Loucy (cell line): Measurements from ENCODE around the gene RPTOR.
A peak's percentile ranks its signal among the peaks of the same experiment; 100 is the strongest.

Source experiments
- H2AFZ ChIP-seq: fragments of 200-600 bp; sonication (generic); 2 replicates; pipeline ENCODE4 v1.6.0; 2016; ENCODE audit warnings: antibody characterized with exemption, mild to moderate bottlenecking, low read length, moderate library complexity
- H3F3A ChIP-seq: fragments of 200-600 bp; 2 replicates; pipeline ENCODE4 v1.6.0; 2016; ENCODE audit warnings: antibody characterized with exemption, low read depth, mild to moderate bottlenecking
- H3K27me3 ChIP-seq: fragments of 200-600 bp; sonication (generic); 2 replicates; pipeline ENCODE4 v1.6.1; 2014; ENCODE audit warnings: low read length, mild to moderate bottlenecking; ENCODE audit not compliant: insufficient read depth, poor library complexity, severe bottlenecking
- H3K36me3 ChIP-seq: fragments of 200-600 bp; sonication (generic); 2 replicates; pipeline ENCODE4 v1.6.1; 2016; ENCODE audit warnings: low read length; ENCODE audit not compliant: insufficient read depth
- H3K4me1 ChIP-seq: fragments of 200-600 bp; sonication (generic); 2 replicates; pipeline ENCODE4 v1.5.1; 2014; ENCODE audit warnings: low read length, mild to moderate bottlenecking; ENCODE audit not compliant: insufficient read depth, poor library complexity, severe bottlenecking
- H3K4me2 ChIP-seq: fragments of 200-600 bp; sonication (generic); 2 replicates; pipeline ENCODE4 v1.6.0; 2014; ENCODE audit warnings: antibody characterized with exemption, low read length, low read depth, mild to moderate bottlenecking; ENCODE audit not compliant: poor library complexity, severe bottlenecking
- H3K4me3 ChIP-seq: fragments of 200-600 bp; sonication (generic); 2 replicates; pipeline ENCODE4 v1.5.1; 2014; ENCODE audit warnings: low read length, mild to moderate bottlenecking, mixed read lengths; ENCODE audit not compliant: poor library complexity, severe bottlenecking
- H3K79me2 ChIP-seq: fragments of 200-600 bp; sonication (generic); 2 replicates; pipeline ENCODE4 v1.6.1; 2014; ENCODE audit warnings: low read length; ENCODE audit not compliant: insufficient read depth
- H3K9ac ChIP-seq: fragments of 200-600 bp; sonication (generic); 2 replicates; pipeline ENCODE4 v1.6.0; 2014; ENCODE audit warnings: mild to moderate bottlenecking, low read depth, low read length, moderate library complexity; ENCODE audit not compliant: poor library complexity, severe bottlenecking
- H3K9me2 ChIP-seq: fragments of 200-600 bp; sonication (generic); replicated peaks from 2 replicates; pipeline ENCODE4 v1.6.1; 2016; ENCODE audit warnings: low read depth, low read length, mixed read lengths
- H3K9me3 ChIP-seq: fragments of 200-600 bp; sonication (generic); 2 replicates; pipeline ENCODE4 v1.6.1; 2014; ENCODE audit warnings: mild to moderate bottlenecking, antibody characterized with exemption, low read length, low read depth; ENCODE audit not compliant: insufficient read depth
- H4K20me1 ChIP-seq: fragments of 200-600 bp; sonication (generic); 2 replicates; pipeline ENCODE4 v1.6.0; 2014; ENCODE audit warnings: antibody characterized with exemption, low read length, mild to moderate bottlenecking; ENCODE audit not compliant: insufficient read depth, poor library complexity, severe bottlenecking
- EZH2phosphoT487 ChIP-seq: fragments of 200-600 bp; IDR thresholded peaks from 2 replicates; pipeline ENCODE4 v1.6.1; 2018; ENCODE audit warnings: antibody characterized with exemption, mild to moderate bottlenecking, moderate library complexity, borderline replicate concordance
- TF ChIP-seq, protein P1 (sequence below): fragments of 200-600 bp; sonication (generic); conservative IDR thresholded peaks from 2 replicates; pipeline ENCODE4 v1.5.1; 2014; ENCODE audit warnings: mild to moderate bottlenecking, antibody characterized with exemption, low read length

Gene RPTOR

DNA sequence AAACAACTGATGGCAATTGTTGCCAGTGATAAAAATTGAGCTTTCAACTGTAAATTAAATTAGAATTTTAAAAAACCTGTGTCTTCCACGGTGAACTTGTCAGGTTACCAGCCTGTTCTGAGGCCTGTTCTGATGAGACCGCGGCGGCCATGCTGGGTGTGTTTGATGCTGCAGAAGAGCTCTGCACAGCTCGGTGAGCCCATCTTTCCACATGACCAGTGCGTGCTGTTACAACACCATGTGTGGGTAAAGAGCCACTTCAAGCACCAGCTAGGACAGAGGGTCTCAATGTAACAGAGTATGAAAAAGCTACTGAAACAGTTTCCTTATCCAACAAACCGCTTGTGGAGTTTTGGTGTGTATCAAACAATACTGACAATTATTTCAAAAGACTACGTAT lies 48.5 kb downstream of the RPTOR start:
- Histone ChIP-seq H3K4me2 (no peak overlapping the region), H3K36me3 (no peaks in the 10 kb centered on the region), H3F3A (no peaks in the 10 kb centered on the region), H3K9me3 (no peaks in the 10 kb centered on the region), H4K20me1 (no peaks in the 10 kb centered on the region), H2AFZ (no peak overlapping the region), H3K4me3 (no peak overlapping the region), H3K27me3 (no peaks in the 10 kb centered on the region), H3K9me2 (no peaks in the 10 kb centered on the region), H3K4me1 (peaks cover 41% of the 10 kb centered on the region), H3K9ac (no peak overlapping the region), H3K79me2 (peaks cover 90% of the 10 kb centered on the region)
- TF ChIP-seq EZH2phosphoT487, result no peak
- TF ChIP-seq, protein P1, sequence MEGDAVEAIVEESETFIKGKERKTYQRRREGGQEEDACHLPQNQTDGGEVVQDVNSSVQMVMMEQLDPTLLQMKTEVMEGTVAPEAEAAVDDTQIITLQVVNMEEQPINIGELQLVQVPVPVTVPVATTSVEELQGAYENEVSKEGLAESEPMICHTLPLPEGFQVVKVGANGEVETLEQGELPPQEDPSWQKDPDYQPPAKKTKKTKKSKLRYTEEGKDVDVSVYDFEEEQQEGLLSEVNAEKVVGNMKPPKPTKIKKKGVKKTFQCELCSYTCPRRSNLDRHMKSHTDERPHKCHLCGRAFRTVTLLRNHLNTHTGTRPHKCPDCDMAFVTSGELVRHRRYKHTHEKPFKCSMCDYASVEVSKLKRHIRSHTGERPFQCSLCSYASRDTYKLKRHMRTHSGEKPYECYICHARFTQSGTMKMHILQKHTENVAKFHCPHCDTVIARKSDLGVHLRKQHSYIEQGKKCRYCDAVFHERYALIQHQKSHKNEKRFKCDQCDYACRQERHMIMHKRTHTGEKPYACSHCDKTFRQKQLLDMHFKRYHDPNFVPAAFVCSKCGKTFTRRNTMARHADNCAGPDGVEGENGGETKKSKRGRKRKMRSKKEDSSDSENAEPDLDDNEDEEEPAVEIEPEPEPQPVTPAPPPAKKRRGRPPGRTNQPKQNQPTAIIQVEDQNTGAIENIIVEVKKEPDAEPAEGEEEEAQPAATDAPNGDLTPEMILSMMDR, result no peak

DNA sequence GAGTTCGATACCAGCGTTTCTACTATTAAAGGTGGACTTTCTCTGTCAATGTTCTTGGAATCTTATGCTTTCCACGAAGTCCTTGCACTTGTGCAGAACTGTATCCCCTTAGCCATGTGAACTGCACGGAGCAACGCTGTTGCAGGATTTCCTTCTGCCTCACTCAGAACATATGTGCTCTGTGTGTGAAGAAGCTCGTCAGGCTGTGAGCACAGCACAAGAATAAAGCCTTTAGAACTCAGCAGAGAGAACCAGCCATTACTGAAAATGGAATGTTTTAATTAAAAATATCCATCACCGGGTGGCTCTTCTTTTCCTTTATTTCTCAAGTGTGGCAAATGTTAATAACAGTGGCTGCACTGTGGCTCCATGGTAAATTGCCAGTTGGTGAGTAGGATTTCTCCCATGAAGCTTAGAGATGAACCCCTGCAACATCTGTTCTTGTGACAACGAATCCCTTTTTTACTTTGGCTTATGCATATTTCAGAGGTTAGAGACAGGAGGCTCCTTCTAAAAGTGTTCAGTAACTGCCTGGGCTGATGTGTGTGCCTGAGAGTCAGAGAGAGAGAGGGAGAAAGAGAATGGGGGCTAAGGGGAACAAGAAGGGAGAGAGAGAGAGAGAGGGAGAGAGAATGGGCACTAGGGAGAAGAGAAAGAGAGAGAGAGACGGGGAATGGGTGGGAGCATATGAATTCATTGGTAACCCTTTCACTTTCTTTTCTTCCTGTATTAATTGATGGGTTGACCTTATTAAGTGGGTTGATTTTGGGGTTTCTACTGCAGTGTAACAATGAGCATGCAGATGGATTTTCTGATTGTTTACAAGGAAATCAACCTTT lies 50.0 kb downstream of the RPTOR start:
- Histone ChIP-seq H3K9me3 (no peaks in the 10 kb centered on the region), H4K20me1 (no peaks in the 10 kb centered on the region), H3K36me3 (no peaks in the 10 kb centered on the region), H3K4me2 (peak overlapping the region; percentile 38), H3K4me1 (peaks cover 48% of the 10 kb centered on the region), H3K9me2 (no peaks in the 10 kb centered on the region), H3K27me3 (no peaks in the 10 kb centered on the region), H3K79me2 (peaks cover 90% of the 10 kb centered on the region), H3F3A (no peaks in the 10 kb centered on the region), H3K4me3 (no peak overlapping the region), H2AFZ (no peak overlapping the region), H3K9ac (peak overlapping the region; percentile 11)
- no peak for TF ChIP-seq EZH2phosphoT487
- TF ChIP-seq, protein P1, result no peak

DNA sequence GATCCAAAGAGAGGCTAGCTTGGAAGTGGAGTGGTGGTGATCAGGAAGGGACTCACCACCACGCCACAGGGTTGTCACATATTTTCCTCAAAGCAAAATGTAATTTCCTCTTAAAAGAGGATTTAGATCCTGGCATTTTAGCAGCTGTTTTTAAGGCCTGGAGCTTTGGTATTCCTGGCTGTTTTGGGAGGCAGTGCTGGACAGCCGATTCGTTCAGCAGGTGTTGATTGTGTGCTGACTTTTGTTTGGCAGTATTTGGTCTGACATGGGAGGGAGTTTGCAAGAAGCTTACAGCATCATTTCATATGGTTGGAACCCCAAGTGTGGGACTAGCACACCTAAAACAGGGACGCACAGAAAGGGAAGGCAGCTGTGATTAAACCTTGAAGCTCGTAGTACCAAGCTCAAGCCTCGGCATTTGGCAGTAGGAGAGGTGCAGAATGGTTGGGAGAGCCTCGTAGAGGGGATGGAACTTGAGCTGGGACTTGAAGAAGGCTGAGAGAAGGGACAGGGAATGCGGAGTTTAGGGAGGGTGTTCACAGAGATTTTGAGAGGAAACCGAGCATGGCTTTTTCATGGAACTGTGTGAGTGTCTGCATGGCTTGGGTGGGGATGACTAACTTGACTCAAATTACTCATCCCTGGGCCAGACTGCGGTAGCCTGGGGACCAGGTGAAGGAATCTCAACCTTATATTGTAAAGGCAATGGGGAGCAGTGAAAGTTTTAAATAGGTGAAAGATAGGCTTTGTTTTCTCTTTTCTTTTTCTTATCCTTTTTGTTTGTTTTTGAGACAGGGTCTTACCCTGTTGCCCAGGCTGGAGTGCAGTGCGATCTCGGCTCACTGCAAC lies 52.3 kb downstream of the RPTOR start:
- no peak overlapping the region for H3K4me3 ChIP-seq
- H2AFZ ChIP-seq, result no peak overlapping the region
- H3K79me2 ChIP-seq, result peaks cover 88% of the 10 kb centered on the region
- no peak overlapping the region for H3K4me2 ChIP-seq
- no peaks in the 10 kb centered on the region for H3K9me2 ChIP-seq
- no peak overlapping the region for H3K9ac ChIP-seq
- H3K4me1 ChIP-seq, result peaks cover 40% of the 10 kb centered on the region
- no peaks in the 10 kb centered on the region for H3K36me3 ChIP-seq
- no peaks in the 10 kb centered on the region for H3F3A ChIP-seq
- TF ChIP-seq, protein P1, result no peak
- no peak for TF ChIP-seq EZH2phosphoT487
- no peaks in the 10 kb centered on the region for H4K20me1 ChIP-seq
- no peaks in the 10 kb centered on the region for H3K27me3 ChIP-seq
- no peaks in the 10 kb centered on the region for H3K9me3 ChIP-seq
